ENCODE data around the gene COL6A2.
"Not testable (repeated sequence)": the region's sequence is repeated elsewhere in the genome, so short reads cannot be mapped to it uniquely, and the experiment has no call there.

The COL6A2 gene

DNA sequence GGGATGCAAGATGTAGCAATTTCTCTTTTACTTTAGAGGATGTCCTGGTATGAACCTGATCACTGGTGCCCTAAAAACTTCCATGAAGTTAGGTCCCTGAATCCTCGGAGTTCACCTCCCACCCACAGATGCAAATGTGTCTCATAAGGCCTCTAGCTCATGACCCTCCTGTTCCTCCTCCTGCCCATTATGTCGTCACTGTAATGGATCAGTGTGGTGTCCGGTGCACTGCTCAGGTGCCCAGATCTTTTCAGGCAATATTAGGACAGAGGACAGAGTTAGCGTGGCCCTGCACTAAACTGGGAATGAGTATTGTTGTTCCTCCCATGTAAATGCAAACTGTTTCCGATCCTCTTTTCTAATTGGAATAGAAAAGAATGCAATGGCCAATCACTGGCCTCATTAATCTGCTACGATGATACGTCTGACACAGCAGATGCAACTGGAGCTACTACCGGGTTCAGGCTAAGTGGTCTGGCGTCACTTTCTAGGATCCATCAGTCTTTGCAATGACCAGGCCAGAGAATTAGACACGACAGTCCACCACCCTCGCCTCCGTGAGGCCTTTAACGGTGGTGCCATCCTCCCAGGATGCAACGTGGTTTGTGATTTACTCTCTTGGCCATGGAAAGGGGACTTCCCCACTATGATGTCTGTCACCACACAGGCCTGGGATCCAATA is 3.4 kb upstream of the COL6A2 start:
- no peak for DNase-seq (ENCODE audit: low read depth)

DNA sequence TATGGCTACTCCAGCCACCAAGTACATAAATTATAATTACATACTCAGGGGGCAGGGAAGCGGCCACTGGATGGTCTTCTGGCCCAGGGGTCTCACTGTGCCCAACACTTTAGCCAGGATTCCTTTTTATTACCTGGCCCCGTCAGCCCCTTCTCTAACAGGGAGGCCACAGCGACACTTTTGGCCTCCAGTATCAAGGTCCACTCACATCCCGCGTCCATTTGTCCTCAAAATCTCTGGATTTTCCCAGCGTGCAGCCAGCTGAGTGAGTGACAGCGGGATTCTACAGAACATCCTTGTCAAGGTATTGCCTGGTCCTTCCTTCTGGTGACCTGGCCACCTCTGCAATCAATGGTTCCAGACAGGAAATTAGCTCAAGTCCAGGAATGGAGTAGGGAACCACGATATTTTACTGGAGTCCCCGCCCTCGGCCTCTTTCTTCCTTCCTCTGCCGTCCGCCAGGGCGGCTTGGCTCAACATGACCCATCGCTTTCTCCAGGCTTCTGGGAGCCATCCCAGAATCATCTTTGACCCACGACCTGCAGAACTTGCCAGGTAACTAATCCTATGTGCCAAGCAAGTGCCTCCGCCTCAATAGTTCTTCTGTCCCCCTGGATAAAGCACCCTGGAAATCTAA is 2.7 kb upstream of the COL6A2 start:
- no peak for DNase-seq (ENCODE audit: low read depth)

DNA sequence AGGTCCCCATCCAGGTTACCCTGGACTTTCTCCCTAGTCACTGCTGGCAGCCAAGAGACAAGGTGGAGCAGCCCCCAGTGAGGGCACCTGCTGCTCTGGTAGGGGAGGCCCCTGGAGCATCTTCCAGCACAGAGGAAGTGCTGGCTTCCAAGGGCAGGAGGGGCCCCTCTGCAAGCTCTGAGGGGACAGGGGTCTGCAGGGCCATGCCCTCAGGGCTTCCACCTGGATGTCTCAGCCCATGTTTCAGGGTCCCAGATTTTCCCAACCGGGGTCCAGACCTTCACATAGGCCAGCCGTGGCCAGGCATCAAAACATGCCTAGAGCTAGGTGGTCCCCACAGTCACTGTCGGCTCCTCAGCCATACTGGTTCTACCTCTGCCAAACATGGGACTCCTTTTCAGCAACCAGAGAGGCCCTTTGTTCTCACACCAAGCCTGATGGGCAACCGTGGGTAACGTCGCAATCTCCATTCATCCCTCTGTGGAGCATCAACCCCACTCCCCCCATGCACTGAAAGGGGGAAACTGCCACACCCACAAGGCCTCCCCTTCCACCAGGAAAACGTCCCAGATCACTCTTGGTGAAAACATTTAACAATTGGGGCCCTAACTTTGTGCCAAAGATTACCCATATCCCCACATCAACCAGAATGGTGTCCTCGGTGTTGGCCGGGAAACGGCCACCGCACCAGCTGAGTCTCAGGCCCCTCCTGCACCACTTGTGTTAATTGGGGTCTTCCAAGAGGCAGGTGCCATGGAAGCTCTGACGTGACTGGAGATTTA is 1.9 kb upstream of the COL6A2 start:
- no peak for DNase-seq (ENCODE audit: low read depth)

DNA sequence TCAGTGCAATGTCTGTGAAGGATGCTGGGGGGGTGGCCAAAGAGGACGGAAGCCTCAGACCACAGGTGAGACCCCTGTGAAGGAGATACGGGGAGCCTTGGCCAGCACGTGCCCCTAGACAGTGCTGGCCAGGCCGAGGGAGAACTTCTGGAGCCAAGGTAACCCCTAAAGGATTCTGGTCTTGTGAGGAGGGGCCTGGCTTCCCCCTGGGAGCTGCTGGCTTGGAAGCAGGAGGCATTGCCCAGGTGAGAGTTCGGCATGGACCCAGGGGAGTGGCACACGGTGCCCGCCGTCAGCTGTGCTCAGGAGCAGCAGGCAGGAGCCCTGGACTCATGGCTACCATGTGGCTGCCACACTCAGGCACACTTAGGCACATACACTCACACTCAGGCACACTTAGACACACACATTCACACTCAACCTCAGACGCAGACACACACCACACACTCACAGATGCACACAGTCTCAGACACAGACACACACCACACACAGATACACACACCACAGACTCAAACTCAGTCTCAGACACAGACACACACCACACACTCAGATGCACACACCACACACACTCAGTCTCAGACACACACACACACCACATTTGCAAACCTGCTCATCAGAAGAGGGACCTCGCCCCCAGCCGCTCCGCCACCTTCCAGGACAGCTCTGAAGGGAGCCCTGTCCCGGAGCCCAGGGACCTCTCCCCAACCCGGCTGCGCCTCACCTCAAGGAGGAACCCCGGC is 1.1 kb upstream of the COL6A2 start:
- no peak for DNase-seq (ENCODE audit: low read depth)

DNA sequence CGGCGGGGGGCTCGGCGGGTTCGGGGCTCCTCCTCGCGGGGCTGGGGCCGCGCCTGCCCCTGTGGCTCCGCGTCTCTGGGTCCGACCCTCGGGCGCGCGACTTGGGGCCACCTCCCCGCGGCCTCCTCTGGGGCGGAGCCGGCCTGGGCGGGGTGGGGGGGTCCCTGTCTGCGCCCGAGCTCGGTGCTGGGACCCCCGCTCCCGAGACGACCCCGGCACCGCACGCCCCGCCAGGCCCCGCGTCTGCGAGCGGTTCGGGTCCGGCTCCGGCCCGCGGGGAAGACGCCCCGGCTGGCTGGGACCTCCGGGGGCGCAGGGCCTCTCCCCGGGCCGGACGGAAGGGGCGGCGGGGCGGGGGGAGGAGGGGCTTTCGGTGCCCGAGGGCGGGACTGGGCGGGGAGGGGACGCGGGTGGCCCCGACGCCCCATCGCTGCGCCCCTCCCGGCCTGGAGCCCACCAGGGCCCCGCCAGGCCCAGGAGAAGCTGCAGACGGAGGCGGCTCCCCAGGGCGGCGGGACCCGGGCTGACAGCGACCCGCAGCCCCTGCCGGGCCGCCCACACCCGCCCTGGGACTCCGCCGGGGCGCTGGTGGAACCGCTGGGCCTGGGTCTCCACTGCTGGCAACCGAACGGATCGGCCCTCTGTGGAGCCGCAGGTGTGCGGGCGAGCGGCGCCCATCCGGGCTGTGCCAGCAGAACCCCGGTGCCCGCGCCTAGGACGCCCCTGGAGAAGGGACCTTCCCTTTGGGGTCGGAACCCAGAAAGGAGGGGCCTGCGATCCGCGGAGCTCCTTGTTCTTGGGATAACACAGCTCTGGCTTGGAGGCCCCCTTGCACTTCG is 610 bp downstream of the COL6A2 start:
- DNase-seq (ENCODE audit: low read depth), result no peak

DNA sequence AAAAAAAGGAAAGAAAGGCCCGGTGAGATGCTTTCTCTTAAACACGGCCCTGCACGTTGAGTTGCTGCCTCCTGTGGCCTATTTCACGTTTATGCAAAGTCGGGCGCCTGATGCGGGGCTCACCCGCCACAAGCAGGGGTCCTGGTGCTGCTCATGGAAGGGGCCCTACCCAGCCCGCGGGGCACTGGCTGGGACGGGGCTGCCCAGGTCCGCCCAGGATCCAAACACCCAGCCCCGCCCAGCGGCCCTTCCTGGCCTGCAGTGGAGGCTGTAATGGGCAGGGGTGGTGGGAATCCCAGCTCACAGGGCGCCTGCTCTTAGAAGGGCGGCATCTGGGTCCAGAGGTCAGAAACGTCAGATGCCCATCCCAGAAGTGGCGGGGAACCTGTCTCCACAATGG is 1.6 kb downstream of the COL6A2 start:
- DNase-seq (ENCODE audit: low read depth), result no peak

DNA sequence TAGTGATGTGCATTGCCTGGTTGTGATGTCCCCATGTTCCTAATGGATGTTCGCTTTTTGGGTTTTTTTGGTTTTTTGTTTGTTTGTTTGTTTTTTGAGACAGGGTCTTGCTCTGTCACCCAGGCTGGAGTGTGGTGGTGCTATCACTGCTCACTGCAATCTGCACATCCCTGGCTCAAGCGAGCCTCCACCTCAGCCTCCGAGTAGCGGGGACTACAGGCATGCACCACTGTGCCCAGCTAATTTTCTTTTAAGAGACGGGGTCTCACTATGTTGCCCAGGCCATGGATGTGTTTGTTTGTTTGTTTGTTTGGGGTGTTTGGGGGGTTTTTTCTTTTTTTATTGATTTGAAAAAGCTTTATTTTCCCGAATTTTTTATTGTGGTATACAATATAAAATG is 2.1 kb downstream of the COL6A2 start:
- no peak for DNase-seq (ENCODE audit: low read depth)

DNA sequence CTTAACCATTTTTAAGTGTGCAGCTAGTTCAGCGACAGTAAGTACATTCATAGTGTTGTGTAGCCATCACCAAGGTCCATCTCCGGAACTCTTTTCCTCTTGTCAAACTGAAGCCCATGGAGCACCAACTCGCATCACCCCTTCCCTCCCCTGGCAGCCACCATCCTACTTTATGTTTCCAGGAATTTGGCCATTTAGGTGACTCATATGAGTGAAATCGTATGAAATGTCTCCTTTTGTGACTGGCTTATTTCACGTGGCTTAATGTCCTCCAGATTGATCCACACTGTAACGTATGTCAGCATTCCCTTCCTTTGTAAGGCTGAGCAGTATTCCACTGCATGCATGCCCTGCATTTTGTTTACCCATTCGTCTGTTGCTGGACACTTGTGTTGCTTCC is 2.5 kb downstream of the COL6A2 start:
- no peak for DNase-seq (ENCODE audit: low read depth)

DNA sequence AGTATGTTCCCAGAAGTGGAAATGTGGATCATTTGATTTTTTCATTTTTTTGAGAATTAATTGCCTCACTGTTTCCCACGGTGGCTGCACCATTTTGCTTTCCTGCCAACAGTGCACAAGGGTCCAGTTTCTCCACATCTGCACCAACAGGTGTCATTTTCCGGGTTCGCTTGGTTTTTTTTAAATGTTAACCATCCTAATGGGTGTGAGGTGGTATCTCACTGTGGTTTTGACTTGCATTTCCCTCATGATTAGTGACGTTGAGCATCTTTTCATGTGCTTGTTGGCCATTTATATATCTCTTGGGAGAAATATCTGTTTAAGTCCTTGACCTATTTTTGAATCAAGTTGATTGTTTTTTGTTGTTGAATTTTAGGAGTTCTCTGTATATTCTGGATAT is 3.0 kb downstream of the COL6A2 start:
- no peak for DNase-seq (ENCODE audit: low read depth)

DNA sequence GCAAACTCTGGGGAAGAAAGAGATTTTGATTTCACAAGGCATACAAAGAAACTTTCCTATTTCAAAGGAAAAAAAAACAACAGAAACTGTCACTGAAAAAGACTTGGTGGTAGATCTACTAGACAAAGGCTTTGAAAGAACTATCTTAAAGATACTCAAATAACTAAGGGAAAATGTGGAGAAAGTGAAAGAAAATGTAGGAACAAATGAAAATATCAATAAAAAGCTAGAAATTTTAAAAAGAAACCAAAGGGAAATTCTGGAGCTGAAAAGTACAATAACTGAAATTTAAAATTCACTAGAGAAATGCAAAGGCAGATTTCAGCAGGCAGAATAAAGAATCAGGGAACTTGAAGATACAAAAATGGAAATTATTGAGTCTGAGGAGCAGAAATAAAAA is 6.2 kb downstream of the COL6A2 start:
- no peak for DNase-seq (ENCODE audit: low read depth)

DNA sequence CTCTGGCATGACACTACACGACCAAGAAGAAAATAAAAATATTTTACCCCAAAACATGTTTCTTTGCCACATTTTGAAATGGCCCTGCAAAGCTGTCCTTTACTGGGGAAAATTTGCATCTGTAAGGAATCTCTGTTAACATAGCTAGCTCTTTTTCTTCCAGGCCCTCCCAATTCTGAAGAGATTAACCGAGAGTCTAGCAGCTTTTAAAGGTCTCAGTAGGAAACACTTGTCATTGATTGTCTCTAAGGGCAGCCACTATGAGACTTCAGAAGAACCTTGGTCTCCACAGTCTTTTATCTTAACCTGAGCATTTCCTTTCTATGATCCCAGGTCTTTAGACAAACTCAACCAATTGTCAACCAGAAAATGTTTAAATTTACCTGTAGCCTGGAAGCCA is 9.5 kb downstream of the COL6A2 start:
- not testable (repeated sequence) for DNase-seq (ENCODE audit: low read depth)

DNA sequence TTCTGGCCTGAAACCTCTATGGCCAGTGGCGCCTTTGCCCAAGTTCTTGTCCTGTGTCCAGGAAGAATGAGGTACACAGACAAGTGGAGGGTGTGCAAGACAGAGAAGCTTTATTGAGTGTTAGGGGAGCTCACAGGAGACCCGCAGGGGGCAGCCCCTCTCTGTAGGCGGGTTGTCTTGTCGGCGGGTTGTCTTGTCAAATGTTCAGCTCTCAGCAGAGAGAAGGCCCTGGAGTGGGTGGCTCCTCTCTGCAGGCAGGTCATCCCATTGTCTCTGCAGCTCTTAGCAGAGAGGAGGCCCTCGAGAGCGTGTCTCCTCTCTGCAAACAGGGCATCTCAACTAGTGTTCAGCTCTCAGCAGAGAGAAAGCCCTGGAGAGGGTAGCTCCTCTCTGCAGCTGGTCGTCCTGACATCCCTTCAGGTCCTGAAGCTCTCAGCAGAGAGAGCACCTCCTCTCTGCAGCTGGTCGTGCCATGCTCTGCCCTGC is 11.0 kb downstream of the COL6A2 start:
- DNase-seq (ENCODE audit: low read depth), result no peak

DNA sequence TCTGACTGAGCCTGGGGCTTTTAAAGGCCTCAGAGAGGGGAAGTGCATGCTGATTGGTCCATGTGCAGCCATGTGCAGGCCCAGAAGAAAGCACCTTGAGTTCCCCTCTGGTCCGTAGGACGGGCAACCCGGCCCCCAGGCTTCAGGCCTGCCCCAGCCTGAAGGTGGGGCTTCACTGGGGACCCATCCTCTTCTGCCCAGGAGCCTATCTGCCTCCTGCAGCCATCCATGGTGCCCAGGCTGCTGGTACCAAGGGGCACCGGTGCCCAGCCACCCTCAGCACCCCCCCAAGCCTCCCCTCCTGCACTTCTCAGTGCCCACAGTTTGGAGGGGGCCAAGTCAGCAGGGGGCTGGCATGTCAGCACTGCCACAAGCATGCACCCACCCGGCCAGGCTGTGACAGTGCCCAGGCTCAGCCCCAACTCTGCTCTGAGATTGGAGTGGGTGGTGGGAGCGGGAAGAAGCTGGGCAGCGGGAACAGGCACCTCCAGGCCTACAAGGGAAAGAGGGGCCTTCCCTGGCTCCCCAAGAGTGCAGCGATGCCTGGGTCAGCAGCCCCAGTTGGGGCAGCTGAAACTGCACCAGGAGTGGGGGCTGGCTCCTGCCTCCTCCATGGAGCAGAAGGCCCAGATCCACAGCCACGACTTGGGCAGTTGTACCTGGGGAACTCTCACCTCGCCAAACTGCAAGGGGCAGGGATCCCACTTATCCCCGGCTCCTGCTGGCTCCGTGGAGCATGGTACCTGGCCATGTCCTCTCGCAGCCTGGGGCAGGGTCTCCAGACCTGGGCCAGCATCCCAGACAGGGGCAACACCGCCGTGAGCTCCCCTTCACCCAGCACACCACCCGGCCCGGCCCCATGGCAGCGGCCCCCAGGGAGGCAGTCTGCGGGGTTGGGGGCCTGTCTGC is 11.7 kb downstream of the COL6A2 start:
- no peak for DNase-seq (ENCODE audit: low read depth)

DNA sequence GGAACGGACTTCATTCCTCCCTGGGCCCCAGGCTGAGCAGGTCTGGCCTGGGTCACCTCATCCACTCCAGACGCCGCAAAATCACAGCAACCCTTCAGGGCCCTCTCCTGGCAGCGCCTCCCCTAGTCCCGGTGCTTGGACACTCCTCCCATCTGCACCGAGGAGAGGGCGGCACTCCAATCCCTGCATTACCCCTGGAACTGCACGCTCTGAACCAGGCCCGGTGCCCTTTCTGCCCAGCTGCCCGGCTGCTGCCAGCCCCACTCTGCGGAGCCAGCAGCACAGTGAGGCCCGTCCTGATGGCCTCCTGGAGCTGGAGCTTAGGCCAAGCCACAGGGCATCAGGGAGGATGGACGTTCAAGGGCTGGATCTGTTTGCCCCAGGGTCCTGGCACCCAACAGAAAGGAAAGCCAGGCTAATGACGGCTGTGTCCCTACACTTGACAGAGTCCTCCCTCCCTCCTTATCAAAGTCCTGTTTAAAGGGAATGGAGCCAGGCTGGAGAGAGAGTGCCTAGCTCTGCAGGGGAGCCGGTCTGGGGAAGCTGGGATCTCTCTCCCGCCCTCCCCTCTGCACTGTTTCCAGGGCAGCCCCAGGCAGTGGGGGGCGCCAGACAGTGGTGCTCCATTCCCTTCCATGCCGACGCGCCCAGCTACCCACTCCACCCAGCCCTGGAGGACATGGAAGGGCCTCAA is 12.7 kb downstream of the COL6A2 start:
- DNase-seq (ENCODE audit: low read depth), result no peak

DNA sequence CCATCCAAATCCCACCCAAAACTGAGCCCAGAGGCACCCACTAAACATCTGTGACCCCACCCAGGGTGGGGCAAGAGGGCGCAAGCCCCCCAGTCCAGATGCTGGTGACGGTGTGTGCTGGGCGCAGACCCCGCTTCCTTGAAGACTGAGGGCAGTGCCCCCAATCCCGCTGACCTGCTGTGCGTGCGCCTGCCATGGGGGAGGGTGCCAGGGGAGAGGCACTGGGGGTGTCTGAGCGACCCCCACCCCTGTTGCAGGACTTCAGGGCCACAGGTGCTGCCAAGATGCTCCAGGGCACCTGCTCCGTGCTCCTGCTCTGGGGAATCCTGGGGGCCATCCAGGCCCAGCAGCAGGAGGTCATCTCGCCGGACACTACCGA is 13.3 kb downstream of the COL6A2 start:
- DNase-seq (ENCODE audit: low read depth), result no peak

DNA sequence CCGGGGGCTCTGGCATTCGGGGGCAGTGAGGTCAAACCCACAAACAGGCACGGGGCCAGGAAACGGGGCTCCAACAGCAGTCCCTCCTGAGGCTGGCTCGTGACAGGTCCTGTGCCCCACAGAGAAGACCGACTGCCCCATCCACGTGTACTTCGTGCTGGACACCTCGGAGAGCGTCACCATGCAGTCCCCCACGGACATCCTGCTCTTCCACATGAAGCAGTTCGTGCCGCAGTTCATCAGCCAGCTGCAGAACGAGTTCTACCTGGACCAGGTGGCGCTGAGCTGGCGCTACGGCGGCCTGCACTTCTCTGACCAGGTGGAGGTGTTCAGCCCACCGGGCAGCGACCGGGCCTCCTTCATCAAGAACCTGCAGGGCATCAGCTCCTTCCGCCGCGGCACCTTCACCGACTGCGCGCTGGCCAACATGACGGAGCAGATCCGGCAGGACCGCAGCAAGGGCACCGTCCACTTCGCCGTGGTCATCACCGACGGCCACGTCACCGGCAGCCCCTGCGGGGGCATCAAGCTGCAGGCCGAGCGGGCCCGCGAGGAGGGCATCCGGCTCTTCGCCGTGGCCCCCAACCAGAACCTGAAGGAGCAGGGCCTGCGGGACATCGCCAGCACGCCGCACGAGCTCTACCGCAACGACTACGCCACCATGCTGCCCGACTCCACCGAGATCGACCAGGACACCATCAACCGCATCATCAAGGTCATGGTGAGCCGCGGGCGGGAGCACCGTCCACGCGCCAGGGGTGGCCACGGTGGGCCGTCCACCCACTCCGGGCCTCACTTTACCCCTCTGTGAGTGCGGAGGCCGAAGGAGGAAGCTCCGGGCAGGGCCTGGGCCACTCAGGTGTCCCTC is 14.2 kb downstream of the COL6A2 start:
- no peak for DNase-seq (ENCODE audit: low read depth)

DNA sequence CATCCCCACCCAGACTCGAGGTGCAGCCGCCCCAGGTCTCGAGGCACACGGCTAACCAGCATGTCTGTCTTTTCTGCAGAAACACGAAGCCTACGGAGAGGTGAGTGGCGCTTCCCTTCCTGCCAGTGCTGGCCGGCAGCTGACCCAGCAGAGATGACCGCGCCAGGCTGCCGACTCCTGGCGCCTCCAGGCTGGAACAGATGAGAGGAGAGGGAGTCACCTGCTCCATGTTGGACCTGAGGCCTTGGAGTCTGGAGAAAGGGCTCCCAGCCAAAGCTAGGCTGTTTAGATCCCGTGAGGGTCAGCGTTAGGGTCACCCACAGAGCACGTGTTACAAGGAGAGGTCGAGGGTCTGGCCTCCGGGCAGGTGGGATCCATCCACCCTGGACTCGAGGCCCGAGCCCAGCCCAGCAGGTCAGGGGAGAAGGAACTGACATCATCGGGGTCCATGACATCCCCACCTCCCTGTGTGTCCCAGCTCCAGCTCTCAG is 14.9 kb downstream of the COL6A2 start:
- no peak for DNase-seq (ENCODE audit: low read depth)

DNA sequence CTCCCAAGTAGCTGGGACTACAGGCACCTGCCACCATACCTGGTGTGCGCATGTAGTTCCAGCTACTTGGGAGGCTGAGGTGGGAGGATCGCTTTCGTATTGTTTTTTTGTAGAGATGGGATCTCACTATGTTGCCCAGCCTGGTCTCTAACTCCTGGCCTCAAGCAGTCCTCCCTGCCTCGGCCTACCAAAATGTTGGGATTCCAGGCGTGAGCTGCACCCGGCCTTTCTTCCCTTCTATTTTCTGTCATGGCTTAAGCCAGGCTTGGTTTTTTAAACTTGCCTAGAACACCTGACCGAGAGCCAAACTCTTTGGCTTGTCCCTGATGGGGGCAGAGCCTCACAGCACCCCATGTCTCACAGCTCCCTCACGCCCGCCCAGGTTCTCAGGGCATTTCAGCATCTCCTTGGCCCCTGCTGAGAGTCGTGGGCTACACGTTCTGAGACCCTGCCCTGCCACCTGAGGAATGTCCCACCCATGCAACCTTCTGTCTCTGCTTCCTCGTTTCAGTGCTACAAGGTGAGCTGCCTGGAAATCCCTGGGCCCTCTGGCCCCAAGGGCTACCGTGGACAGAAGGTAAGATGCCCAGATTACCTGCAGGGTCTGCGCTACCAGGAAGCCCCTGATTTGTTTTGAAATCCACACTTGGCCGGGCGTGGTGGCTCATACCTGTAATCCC is 15.7 kb downstream of the COL6A2 start:
- DNase-seq (ENCODE audit: low read depth), result no peak

All from CMK (cell line).